Cardiac septum (tissue), 1 donor: ENCODE data around the gene KIR2DL4. TPM values are rescaled to one million over a fixed set of nuclear protein-coding genes. Genes with fewer than 3 reads are reported as not detected.
"Not testable (repeated sequence)": the region's sequence is repeated elsewhere in the genome, so short reads cannot be mapped to it uniquely, and the experiment has no call there.

ENCODE experiments used
- DNase-seq: peaks from one replicate; pipeline ENCODE4 v3.0.0-alpha.2; 2020; ENCODE audit warnings: low spot score
- intact Hi-C: fragments of 100-400 bp; cut with DNase I; formaldehyde crosslinking; loops from one replicate; pipeline ENCODE4 v1.14.0; 2022
- long read RNA-seq: library from polyadenylated mRNA; unstranded; transcript quantifications from one replicate; pipeline ENCODE4 v2.0.0, GENCODE V29; 2021
- total RNA-seq: library from RNA; stranded (reverse); fragmentation: NEBNext Ultra II Directional; extraction: Animal tissue kit (Norgen Biotek cat#: 25700); gene quantifications from one replicate; pipeline ENCODE4 v1.2.1, GENCODE V29; 2021
- donor health status: DM: no; HTN: no; CAD: no.

Gene KIR2DL4
- not detected for total RNA-seq
- long read RNA-seq: 0 reads

DNA sequence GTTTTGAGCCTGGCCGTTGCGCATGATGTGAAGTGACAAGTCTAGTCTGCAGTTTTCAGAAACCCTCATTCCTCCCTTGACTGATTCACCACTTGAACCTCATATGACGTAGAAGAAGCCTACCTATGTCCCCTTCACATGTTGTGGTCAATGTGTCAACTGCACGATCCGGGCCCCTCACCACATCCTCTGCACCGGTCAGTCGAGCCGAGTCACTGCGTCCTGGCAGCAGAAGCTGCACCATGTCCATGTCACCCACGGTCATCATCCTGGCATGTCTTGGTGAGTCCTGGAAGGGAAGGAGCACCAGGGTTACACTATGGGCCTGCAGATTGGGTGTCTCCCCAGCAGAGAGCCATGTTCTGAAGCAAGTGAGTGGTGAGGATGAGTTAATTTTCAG is at the start of gene KIR2DL4:
KIR2DL4 (plus strand) TSS at position 201 of the 400 bp plus-strand sequence; CDS start at position 243, 42 bp downstream.
- no peak for DNase-seq
- intact Hi-C loops: no loop called here

DNA sequence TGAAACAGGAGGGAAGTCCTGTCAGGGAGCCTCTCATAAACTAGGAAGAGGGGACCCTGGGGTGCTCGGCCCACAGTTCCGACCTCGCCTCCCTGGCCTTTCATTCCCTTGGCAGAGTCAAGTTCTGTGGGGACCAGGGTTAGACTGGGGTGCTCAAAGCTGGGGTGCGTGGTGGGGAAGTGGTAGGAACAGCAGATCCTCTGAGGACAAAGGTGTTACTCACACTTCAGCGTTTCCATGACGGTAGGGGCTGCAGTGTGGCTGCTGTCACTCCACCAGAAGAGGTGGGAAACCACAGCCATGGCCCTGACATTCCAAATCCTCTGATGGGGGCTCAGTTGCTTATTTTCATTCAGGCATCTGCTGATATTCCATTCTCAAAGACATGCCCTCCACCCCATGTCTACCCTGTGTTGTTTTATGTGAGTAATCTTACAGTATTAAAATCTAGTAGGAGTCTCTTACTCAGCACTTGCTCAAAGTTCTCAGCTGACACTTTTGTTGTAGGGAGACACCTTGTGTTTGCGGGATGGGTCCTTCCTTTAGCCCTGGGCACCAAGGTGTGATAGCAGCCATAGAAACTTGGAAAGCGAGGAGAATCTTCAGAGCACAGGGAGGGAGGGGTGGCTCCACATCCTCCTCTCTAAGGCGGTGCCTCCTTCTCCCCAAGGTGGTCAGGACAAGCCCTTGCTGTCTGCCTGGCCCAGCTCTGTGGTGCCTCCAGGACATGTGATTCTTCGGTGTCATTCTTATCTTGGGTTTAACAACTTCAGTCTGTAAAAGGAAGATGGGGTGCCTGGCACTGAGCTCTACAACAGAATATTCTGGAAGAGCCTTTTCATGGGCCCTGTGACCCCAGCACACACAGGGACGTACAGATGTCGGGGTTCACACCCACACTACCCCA is 47.0 kb upstream of the KIR2DL4 start:
- intact Hi-C loops, DNase-seq: not testable (repeated sequence)

DNA sequence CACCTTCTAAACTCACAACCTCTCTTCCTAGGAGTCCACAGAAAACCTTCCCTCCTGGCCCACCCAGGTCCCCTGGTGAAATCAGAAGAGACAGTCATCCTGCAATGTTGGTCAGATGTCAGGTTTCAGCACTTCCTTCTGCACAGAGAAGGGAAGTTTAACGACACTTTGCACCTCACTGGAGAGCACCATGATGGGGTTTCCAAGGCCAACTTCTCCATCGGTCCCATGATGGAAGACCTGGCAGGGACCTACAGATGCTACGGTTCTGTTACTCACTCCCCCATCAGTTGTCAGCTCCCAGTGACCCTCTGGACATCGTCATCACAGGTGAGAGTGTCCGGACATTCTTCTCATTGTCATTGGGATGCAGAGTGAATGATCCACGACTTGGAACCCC is 44.8 kb upstream of the KIR2DL4 start:
- intact Hi-C loops, DNase-seq: not testable (repeated sequence)

- DNase-seq, intact Hi-C loops: not testable (repeated sequence)
Measured at GRCh38 chr19:54764219-54764618, 39.2 kb upstream of the KIR2DL4 start.

DNA sequence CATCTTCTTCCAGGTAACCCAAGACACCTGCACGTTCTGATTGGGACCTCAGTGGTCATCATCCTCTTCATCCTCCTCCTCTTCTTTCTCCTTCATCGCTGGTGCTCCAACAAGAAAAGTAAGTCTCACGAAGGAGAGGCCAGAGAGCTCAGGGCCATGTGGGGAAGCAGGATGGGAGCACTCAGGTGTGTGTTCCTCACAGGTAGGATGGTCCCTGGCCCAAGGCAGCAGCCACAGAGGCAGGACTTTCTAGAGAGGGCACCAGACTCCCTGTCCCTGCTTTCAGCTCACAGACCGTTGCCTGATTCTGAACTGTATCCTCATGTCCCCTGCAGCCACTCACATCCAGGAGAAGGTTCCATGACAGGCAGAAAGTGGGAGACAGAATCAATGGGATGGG is 36.9 kb upstream of the KIR2DL4 start:
- DNase-seq: not testable (repeated sequence)

GRCh38 chr19:54769646-54770045 is 33.8 kb upstream of the KIR2DL4 start, which contains the start of gene KIR2DL1:
TSS of gene KIR2DL1 (plus strand) at chr19:54769793. CDS start at chr19:54769851, 58 bp downstream.
- DNase-seq, intact Hi-C loops: not testable (repeated sequence)

More for the DNA sequence above, 36.9 kb upstream of the KIR2DL4 start:
- intact Hi-C loops: not testable (repeated sequence)

- intact Hi-C loops, DNase-seq: not testable (repeated sequence)
Measured at GRCh38 chr19:54770511-54770910, 32.9 kb upstream of the KIR2DL4 start.

GRCh38 chr19:54771018-54771960 is 32.1 kb upstream of the KIR2DL4 start:
- DNase-seq, intact Hi-C loops: not testable (repeated sequence)

DNA sequence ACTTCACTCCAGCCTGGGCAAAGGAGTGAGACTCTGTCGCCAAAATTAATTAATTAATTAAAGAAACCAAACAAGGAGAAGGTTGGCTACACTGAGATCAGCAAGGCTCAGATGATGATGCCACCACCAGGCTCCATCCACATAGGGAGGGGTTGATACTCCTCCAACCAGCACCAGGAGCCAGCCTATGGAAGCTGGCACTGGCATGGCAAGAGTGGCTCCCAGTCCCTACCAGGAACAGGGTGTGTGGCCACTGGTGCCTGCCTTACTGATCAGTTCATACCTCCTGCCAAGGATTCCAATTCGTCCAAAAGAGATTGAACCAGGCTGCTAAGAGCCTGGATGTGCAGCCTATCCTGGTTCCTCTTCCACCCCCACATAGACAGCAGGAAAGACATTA is 30.7 kb upstream of the KIR2DL4 start:
- DNase-seq, intact Hi-C loops: not testable (repeated sequence)

GRCh38 chr19:54775095-54775815 is 28.2 kb upstream of the KIR2DL4 start:
- intact Hi-C loops, DNase-seq: not testable (repeated sequence)

GRCh38 chr19:54775830-54776229 is 27.6 kb upstream of the KIR2DL4 start:
- intact Hi-C loops, DNase-seq: not testable (repeated sequence)

DNA sequence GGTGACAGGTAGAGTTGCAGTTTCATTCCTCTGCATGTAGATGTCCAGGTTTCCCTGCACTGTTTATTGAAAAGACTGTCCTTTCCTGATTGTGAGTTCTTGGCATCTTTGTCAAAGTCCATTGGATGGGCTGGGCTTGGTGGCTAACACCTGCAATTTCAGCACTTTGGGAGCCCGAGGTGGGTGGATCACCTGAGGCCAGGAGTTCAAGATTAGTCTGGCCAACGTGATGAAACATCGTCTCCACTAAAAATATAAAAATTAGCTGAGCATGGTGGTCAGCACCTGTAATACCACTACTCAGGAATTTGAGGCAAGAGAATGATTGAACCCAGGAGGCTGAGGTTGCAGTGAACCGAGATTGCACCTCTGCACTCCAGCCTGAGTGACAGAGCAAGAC is 25.6 kb upstream of the KIR2DL4 start:
- DNase-seq, intact Hi-C loops: not testable (repeated sequence)

DNA sequence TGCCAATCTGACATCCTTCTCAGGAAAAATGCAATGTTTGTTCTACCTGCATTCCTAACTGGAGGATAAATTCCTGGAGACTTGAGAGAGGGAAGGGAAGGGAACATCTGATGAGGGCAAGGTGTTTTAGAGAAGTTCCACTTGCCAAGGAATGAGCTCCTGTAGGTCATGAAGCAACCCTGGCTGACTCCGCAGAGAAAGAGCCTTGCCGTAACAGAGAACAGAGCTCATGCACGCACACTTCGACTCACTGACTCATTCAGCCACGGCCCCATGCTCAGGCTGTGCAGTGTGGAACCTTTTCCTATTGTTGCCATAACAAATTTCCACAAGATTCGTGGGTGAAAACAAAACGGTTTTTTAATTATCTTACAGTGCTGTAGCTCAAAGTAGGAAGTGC is 24.5 kb upstream of the KIR2DL4 start:
- DNase-seq, intact Hi-C loops: not testable (repeated sequence)

DNA sequence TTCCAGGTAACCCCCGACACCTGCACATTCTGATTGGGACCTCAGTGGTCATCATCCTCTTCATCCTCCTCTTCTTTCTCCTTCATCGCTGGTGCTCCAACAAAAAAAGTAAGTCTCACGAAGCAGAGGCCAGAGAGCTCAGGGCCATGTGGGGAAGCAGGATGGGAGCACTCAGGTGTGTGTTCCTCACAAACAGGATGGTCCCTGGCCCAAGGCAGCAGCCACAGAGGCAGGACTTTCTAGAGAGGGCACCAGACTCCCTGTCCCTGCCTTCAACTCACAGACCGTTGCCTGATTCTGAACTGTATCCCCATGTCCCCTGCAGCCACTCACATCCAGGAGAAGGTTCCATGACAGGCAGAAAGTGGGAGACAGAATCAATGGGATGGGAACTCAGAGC is 20.5 kb upstream of the KIR2DL4 start:
- intact Hi-C loops, DNase-seq: not testable (repeated sequence)

GRCh38 chr19:54786091-54786723 is 17.2 kb upstream of the KIR2DL4 start:
- intact Hi-C loops, DNase-seq: not testable (repeated sequence)

DNA sequence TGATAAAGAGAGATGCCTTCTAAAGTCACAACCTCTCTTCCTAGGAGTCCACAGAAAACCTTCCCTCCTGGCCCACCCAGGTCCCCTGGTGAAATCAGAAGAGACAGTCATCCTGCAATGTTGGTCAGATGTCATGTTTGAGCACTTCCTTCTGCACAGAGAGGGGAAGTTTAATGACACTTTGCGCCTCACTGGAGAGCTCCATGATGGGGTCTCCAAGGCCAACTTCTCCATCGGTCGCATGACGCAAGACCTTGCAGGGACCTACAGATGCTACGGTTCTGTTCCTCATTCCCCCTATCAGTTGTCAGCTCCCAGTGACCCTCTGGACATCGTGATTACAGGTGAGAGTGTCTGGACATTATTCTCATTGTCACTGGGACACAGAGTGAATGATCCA is 15.3 kb upstream of the KIR2DL4 start:
- DNase-seq, intact Hi-C loops: not testable (repeated sequence)

DNA sequence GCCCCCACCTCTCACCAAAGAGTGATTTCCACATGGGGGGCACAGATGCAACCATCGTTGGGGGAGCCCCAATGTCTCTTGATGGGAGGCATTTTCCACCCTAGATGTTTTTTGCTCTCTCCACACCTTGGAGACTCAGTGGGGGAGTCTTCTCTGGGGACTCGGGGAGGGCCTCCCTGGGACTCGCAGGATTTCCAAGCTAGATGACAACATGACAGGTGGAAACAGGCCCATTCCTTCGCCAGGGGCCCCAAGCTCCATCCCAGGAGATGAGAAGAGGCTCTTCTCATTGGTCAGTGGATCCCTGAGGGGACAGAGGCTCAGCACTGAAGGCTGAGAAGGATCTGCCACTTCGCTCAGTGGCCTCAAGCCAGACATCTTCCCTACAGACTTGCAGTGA is 12.7 kb upstream of the KIR2DL4 start:
- DNase-seq: no peak
- intact Hi-C loops: no loop called here

DNA sequence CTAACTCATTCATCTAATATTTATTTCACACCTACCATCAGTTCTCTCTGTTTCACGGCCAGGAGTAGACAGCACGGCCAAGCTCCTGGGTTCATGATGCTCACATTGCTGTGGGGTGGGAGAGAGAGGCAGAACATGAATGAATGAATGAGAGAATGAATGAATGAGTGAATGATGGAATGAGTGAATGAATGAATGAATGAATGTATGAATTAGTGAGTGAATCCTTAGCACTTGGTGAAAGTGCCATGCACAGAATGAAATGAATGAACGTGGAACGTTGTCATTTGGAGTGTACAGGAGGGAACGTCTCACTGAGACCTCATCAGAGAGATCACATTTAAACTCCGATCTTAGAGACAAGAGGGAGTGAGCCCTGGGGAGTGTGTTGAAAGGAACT is 11.9 kb upstream of the KIR2DL4 start:
- DNase-seq: no peak

GRCh38 chr19:54792814-54793213 is 10.6 kb upstream of the KIR2DL4 start:
- DNase-seq: no peak
- intact Hi-C loops: no loop called here

More for the DNA sequence above, 11.9 kb upstream of the KIR2DL4 start:
- intact Hi-C loops: no loop called here
